OCI-LY1 (cell line): Measurements from ENCODE around the gene ABLIM2.

Experiments used
- H2AFZ ChIP-seq: fragments of 200-600 bp; sonication (generic), shearing (Covaris generic); 2 replicates; pipeline ENCODE4 v1.6.0; 2014; ENCODE audit warnings: antibody characterized with exemption, mild to moderate bottlenecking, low read length
- H3F3A ChIP-seq: fragments of 200-600 bp; sonication (generic), shearing (Covaris generic); 2 replicates; pipeline ENCODE4 v1.6.0; 2014; ENCODE audit warnings: mild to moderate bottlenecking, antibody characterized with exemption, low read length, moderate library complexity; ENCODE audit not compliant: insufficient read depth
- H3K27ac ChIP-seq: fragments of 200-600 bp; sonication (generic); 2 replicates; pipeline ENCODE4 v1.5.1; 2014; ENCODE audit warnings: low read length, mixed run types, mild to moderate bottlenecking, low read depth; ENCODE audit not compliant: poor library complexity, severe bottlenecking
- H3K27me3 ChIP-seq: fragments of 200-600 bp; sonication (generic); 2 replicates; pipeline ENCODE4 v1.6.0; 2014; ENCODE audit warnings: antibody characterized with exemption, mild to moderate bottlenecking, low read length, moderate library complexity; ENCODE audit not compliant: insufficient read depth
- H3K36me3 ChIP-seq: fragments of 200-600 bp; sonication (generic); 2 replicates; pipeline ENCODE4 v1.6.1; 2014; ENCODE audit warnings: mild to moderate bottlenecking, antibody characterized with exemption, low read length, moderate library complexity, mixed read lengths; ENCODE audit not compliant: insufficient read depth
- H3K4me1 ChIP-seq: fragments of 200-600 bp; sonication (generic); 2 replicates; pipeline ENCODE4 v1.5.1; 2014; ENCODE audit warnings: mild to moderate bottlenecking, low read length, moderate library complexity; ENCODE audit not compliant: insufficient read depth, severe bottlenecking
- H3K4me2 ChIP-seq: fragments of 200-600 bp; sonication (generic), shearing (Covaris generic); 2 replicates; pipeline ENCODE4 v1.6.1; 2014; ENCODE audit warnings: low read length
- H3K4me3 ChIP-seq: fragments of 200-600 bp; sonication (generic); 2 replicates; pipeline ENCODE4 v1.5.1; 2014; ENCODE audit warnings: low read length, low read depth, mild to moderate bottlenecking, mixed read lengths; ENCODE audit not compliant: poor library complexity, severe bottlenecking
- H3K79me2 ChIP-seq: fragments of 200-600 bp; shearing (Covaris generic); 2 replicates; pipeline ENCODE4 v1.6.1; 2016; ENCODE audit warnings: mixed run types, low read length, mixed read lengths; ENCODE audit not compliant: insufficient read depth
- H3K9ac ChIP-seq: fragments of 200-600 bp; sonication (generic), shearing (Covaris generic); 2 replicates; pipeline ENCODE4 v1.6.1; 2014; ENCODE audit warnings: mild to moderate bottlenecking, low read length, mixed read lengths
- H3K9me2 ChIP-seq: fragments of 200-600 bp; sonication (generic), shearing (Covaris generic); 2 replicates; pipeline ENCODE4 v1.6.1; 2014; ENCODE audit warnings: low read depth, mild to moderate bottlenecking, low read length, mixed read lengths
- H3K9me3 ChIP-seq: fragments of 200-600 bp; shearing (Covaris generic); 2 replicates; pipeline ENCODE4 v1.6.1; 2014; ENCODE audit warnings: low read length, mixed read lengths
- H4K20me1 ChIP-seq: fragments of 200-600 bp; sonication (generic), shearing (Covaris generic); 2 replicates; pipeline ENCODE4 v1.6.0; 2016; ENCODE audit warnings: mild to moderate bottlenecking, low read length; ENCODE audit not compliant: insufficient read depth
- CTCF ChIP-seq: fragments of 200-600 bp; sonication (generic), shearing (Covaris generic); IDR thresholded peaks from 2 replicates; pipeline ENCODE4 v1.5.1; 2017; ENCODE audit warnings: mild to moderate bottlenecking, antibody characterized with exemption, low read length, moderate library complexity, mixed read lengths
- EZH2 ChIP-seq: fragments of 200-600 bp; sonication (generic), shearing (Covaris generic); IDR thresholded peaks from 2 replicates; pipeline ENCODE4 v1.8.0; 2017; ENCODE audit warnings: borderline replicate concordance, mixed run types, mild to moderate bottlenecking, antibody characterized with exemption, low read length, moderate library complexity, mixed read lengths

Gene ABLIM2

GRCh38 chr4:8013976-8014726 lies 144.5 kb downstream of the ABLIM2 start:
- no peaks in the 10 kb centered on the region for H4K20me1 ChIP-seq
- H3K27ac ChIP-seq = no peak overlapping the region
- H3K4me1 ChIP-seq = no peaks in the 10 kb centered on the region
- H3K9me3 ChIP-seq = no peaks in the 10 kb centered on the region
- H3K4me2 ChIP-seq = no peak overlapping the region
- no peak overlapping the region for H3K9ac ChIP-seq
- H3K27me3 ChIP-seq = no peaks in the 10 kb centered on the region
- no peaks in the 10 kb centered on the region for H3K36me3 ChIP-seq
- no peak for TF ChIP-seq EZH2
- TF ChIP-seq CTCF = no peak
- no peak overlapping the region for H3K4me3 ChIP-seq
- H2AFZ ChIP-seq = no peak overlapping the region
- H3F3A ChIP-seq = no peaks in the 10 kb centered on the region
- H3K9me2 ChIP-seq = no peaks in the 10 kb centered on the region
- no peaks in the 10 kb centered on the region for H3K79me2 ChIP-seq

- no peak overlapping the region for H3K4me3 ChIP-seq
- H3K4me1 ChIP-seq = no peaks in the 10 kb centered on the region
- H3K9ac ChIP-seq = no peak overlapping the region
- H3K9me2 ChIP-seq = no peaks in the 10 kb centered on the region
- H3F3A ChIP-seq = no peaks in the 10 kb centered on the region
- H3K27ac ChIP-seq = no peak overlapping the region
- H3K4me2 ChIP-seq = no peak overlapping the region
- no peaks in the 10 kb centered on the region for H3K27me3 ChIP-seq
- no peaks in the 10 kb centered on the region for H3K79me2 ChIP-seq
- no peak overlapping the region for H2AFZ ChIP-seq
- H3K36me3 ChIP-seq = no peaks in the 10 kb centered on the region
- no peaks in the 10 kb centered on the region for H4K20me1 ChIP-seq
- TF ChIP-seq CTCF (no peak), EZH2 (no peak)
- H3K9me3 ChIP-seq = no peaks in the 10 kb centered on the region
Observed at GRCh38 chr4:8012517-8012916, 146.1 kb downstream of the ABLIM2 start.

- Histone ChIP-seq H3K36me3 (no peaks in the 10 kb centered on the region), H3F3A (no peaks in the 10 kb centered on the region), H3K27me3 (no peaks in the 10 kb centered on the region), H4K20me1 (no peaks in the 10 kb centered on the region), H3K9me3 (no peaks in the 10 kb centered on the region), H2AFZ (no peak overlapping the region), H3K27ac (no peak overlapping the region), H3K4me1 (no peaks in the 10 kb centered on the region), H3K79me2 (no peaks in the 10 kb centered on the region), H3K4me2 (no peak overlapping the region), H3K9me2 (no peaks in the 10 kb centered on the region), H3K9ac (no peak overlapping the region), H3K4me3 (no peak overlapping the region)
- no peak for TF ChIP-seq EZH2
- no peak for TF ChIP-seq CTCF
Observed at GRCh38 chr4:8010618-8011017, 148.0 kb downstream of the ABLIM2 start.
